ENCODE results near the gene PPP1R26. TPM values are rescaled to one million over a fixed set of nuclear protein-coding genes. Genes with fewer than 3 reads are reported as not detected.

PPP1R26 gene
- polyA plus RNA-seq, 3 donors = 0.56 to 4.7 (median 0.60) TPM

DNA sequence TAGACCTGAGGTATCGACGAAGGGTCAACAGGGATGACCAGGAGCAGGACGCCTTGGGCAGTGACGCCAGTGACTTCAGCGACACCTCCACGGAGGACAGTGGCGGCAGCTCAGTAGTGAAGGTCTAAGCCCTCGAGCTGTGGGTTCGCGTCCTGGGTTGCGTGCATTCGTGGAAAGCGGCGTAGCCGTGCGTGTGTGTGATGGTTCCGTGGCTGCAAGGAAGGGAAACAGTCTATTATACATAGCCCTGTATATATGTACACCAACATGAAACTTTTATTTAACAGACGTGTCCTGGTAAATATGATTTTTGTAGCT is 8.4 kb downstream of the PPP1R26 start:
- Mint-ChIP-seq H3K36me3 (peaks cover 32 to 45% of the 10 kb centered on the region in 2 donors), H3K4me3 (no peak overlapping the region), H3K27me3 (ENCODE audit: low read depth in 3 of 3) (peaks cover 0 to 2% (median 0%) of the 10 kb centered on the region in 3 donors), H3K9me3 (no peaks in the 10 kb centered on the region), H3K4me1 (no peaks in the 10 kb centered on the region), H3K27ac (no peak overlapping the region)
- DNase-seq = no peak
- Histone ChIP-seq H3K27me3 (ENCODE audit: control insufficient read depth in 2 of 2, insufficient read depth in 2 of 2, low read length in 2 of 2) (no peaks in the 10 kb centered on the region), H3K9me3 (replicated peaks in 1 of 2; ENCODE audit: control insufficient read depth in 1 of 2, insufficient read depth in 1 of 2, low read length in 2 of 2) (no peaks in the 10 kb centered on the region), H3K79me2 (ENCODE audit: insufficient read depth, low read length) (no peaks in the 10 kb centered on the region), H3K36me3 (replicated peaks in 1 of 2; ENCODE audit: control insufficient read depth in 1 of 2, insufficient read depth in 2 of 2, low read length in 2 of 2) (peaks cover 23 to 43% of the 10 kb centered on the region in 2 donors), H4K20me1 (ENCODE audit: insufficient read depth, low read length) (no peaks in the 10 kb centered on the region), H3K4me3 (replicated peaks in 1 of 3; ENCODE audit: low read depth in 2 of 3, low read length in 3 of 3) (no peak overlapping the region), H3K4me1 (ENCODE audit: control insufficient read depth in 1 of 2, insufficient read depth in 2 of 2, low read length in 2 of 2) (no peaks in the 10 kb centered on the region), H3K4me2 (replicated peaks; ENCODE audit: extremely low read depth, low read length, poor library complexity, severe bottlenecking) (no peak overlapping the region), H3K27ac (ENCODE audit: low read depth in 1 of 2, low read length in 2 of 2) (no peak overlapping the region), H3K9ac (ENCODE audit: insufficient read depth, low read length, poor library complexity, severe bottlenecking) (no peak overlapping the region), H2AFZ (ENCODE audit: insufficient read depth, low read depth, low read length, poor library complexity, severe bottlenecking) (no peak overlapping the region)
- 98% methylated on average over 13 of the region's 18 CpGs for WGBS (ENCODE audit: insufficient coverage)
- intact Hi-C loops (cut with micrococcal nuclease) = no loop called here
- no peak for TF ChIP-seq CTCF (IDR thresholded peaks at IDR 0.05)

GRCh38 chr9:135488527-135488926 is 8.9 kb downstream of the PPP1R26 start:
- Histone ChIP-seq H3K36me3 (replicated peaks in 1 of 2; ENCODE audit: control insufficient read depth in 1 of 2, insufficient read depth in 2 of 2, low read length in 2 of 2) (peaks cover 23 to 40% of the 10 kb centered on the region in 2 donors), H4K20me1 (ENCODE audit: insufficient read depth, low read length) (no peaks in the 10 kb centered on the region), H2AFZ (ENCODE audit: insufficient read depth, low read depth, low read length, poor library complexity, severe bottlenecking) (no peak overlapping the region), H3K4me2 (replicated peaks; ENCODE audit: extremely low read depth, low read length, poor library complexity, severe bottlenecking) (no peak overlapping the region), H3K9me3 (replicated peaks in 1 of 2; ENCODE audit: control insufficient read depth in 1 of 2, insufficient read depth in 1 of 2, low read length in 2 of 2) (no peaks in the 10 kb centered on the region), H3K79me2 (ENCODE audit: insufficient read depth, low read length) (no peaks in the 10 kb centered on the region), H3K9ac (ENCODE audit: insufficient read depth, low read length, poor library complexity, severe bottlenecking) (no peak overlapping the region), H3K4me3 (replicated peaks in 1 of 3; ENCODE audit: low read depth in 2 of 3, low read length in 3 of 3) (no peak overlapping the region), H3K27me3 (ENCODE audit: control insufficient read depth in 2 of 2, insufficient read depth in 2 of 2, low read length in 2 of 2) (no peaks in the 10 kb centered on the region), H3K4me1 (ENCODE audit: control insufficient read depth in 1 of 2, insufficient read depth in 2 of 2, low read length in 2 of 2) (no peaks in the 10 kb centered on the region), H3K27ac (ENCODE audit: low read depth in 1 of 2, low read length in 2 of 2) (no peak overlapping the region)
- H3K27ac Mint-ChIP-seq = no peak overlapping the region
- no peaks in the 10 kb centered on the region for H3K4me1 Mint-ChIP-seq
- TF ChIP-seq CTCF (IDR thresholded peaks at IDR 0.05) = no peak
- H3K36me3 Mint-ChIP-seq = peaks cover 31 to 45% of the 10 kb centered on the region in 2 donors
- H3K9me3 Mint-ChIP-seq = no peaks in the 10 kb centered on the region
- no peak overlapping the region for H3K4me3 Mint-ChIP-seq
- peaks cover 0 to 2% (median 0%) of the 10 kb centered on the region in 3 donors for H3K27me3 Mint-ChIP-seq (ENCODE audit: low read depth in 3 of 3)
- intact Hi-C loops (cut with micrococcal nuclease) = no loop called here
- DNase-seq = no peak
- WGBS (ENCODE audit: insufficient coverage) = 96% methylated on average over 16 of the region's 17 CpGs

Measured in CD14-positive monocyte (primary cell).